Liver (tissue), 9 donors: ENCODE measurements around the gene RLN2. TPM values are rescaled to one million over a fixed set of nuclear protein-coding genes. Genes with fewer than 3 reads are reported as not detected.

ENCODE experiments used
- DNase-seq: peaks from one replicate; pipeline ENCODE4 v3.0.0-alpha.2; 2017; ENCODE audit warnings: low spot score
- H3K27ac ChIP-seq, 2 donors: one replicate each; pipeline ENCODE4 v1.7.0; 2013; ENCODE audit warnings: inconsistent platforms in 2 of 2, low read length in 2 of 2, control low read depth in 1 of 2, low read depth in 1 of 2, mild to moderate bottlenecking in 1 of 2
- H3K27me3 ChIP-seq, 4 donors: one replicate each; pipeline versions ENCODE4 v1.6.1 to v1.7.0; 2013; ENCODE audit warnings: low read length in 3 of 4, inconsistent platforms in 1 of 4, mild to moderate bottlenecking in 1 of 4, moderate library complexity in 1 of 4; ENCODE audit not compliant: control insufficient read depth in 4 of 4, insufficient read depth in 4 of 4
- H3K36me3 ChIP-seq, 4 donors: one replicate each; pipeline versions ENCODE4 v1.6.1 to v1.7.0; 2013; ENCODE audit warnings: low read length in 3 of 4, mild to moderate bottlenecking in 3 of 4, low read depth in 1 of 4, moderate library complexity in 1 of 4; ENCODE audit not compliant: control insufficient read depth in 4 of 4, insufficient read depth in 3 of 4
- H3K4me1 ChIP-seq, 4 donors: one replicate each; pipeline versions ENCODE4 v1.6.1 to v1.7.0; 2013; ENCODE audit warnings: low read length in 3 of 4, mild to moderate bottlenecking in 3 of 4, moderate library complexity in 1 of 4; ENCODE audit not compliant: control insufficient read depth in 4 of 4, insufficient read depth in 4 of 4
- H3K4me3 ChIP-seq, 3 donors: one replicate each; pipeline versions ENCODE4 v1.6.1 to v1.7.0; 2013; ENCODE audit warnings: low read length in 3 of 3, control low read depth in 1 of 3, low read depth in 1 of 3, mild to moderate bottlenecking in 1 of 3
- H3K9ac ChIP-seq, 2 donors: one replicate each; pipeline ENCODE4 v1.7.0; 2013; ENCODE audit warnings: low read length in 2 of 2, mild to moderate bottlenecking in 2 of 2, moderate library complexity in 2 of 2, control low read depth in 1 of 2, low read depth in 1 of 2
- H3K9me3 ChIP-seq, 4 donors: one replicate each; pipeline versions ENCODE4 v1.6.1 to v1.7.0; 2013; ENCODE audit warnings: low read length in 3 of 4; ENCODE audit not compliant: control insufficient read depth in 4 of 4
- ATF3 ChIP-seq: IDR thresholded peaks from 2 replicates; pipeline ENCODE4 v1.6.1; 2016; ENCODE audit warnings: antibody characterized with exemption
- CTCF ChIP-seq: fragments of 150-350 bp; IDR thresholded peaks from 2 replicates; pipeline ENCODE4 v1.5.1; 2017; ENCODE audit warnings: improper control_type of control experiment, low read depth, low read length; ENCODE audit not compliant: missing input control
- EGR1 ChIP-seq, 2 donors: IDR thresholded peaks; 2 replicates each; pipeline ENCODE4 v1.6.1; 2016 to 2018; ENCODE audit warnings: antibody characterized with exemption in 2 of 2, low read depth in 2 of 2
- FOXA1 ChIP-seq: IDR thresholded peaks from 2 replicates; pipeline ENCODE4 v1.6.1; 2016; ENCODE audit warnings: antibody characterized with exemption
- FOXA2 ChIP-seq: IDR thresholded peaks from 2 replicates; pipeline ENCODE4 v1.6.1; 2016; ENCODE audit warnings: antibody characterized with exemption
- GABPA ChIP-seq, 2 donors: IDR thresholded peaks in 1 of 2; conservative IDR thresholded peaks in 1 of 2; 2 replicates each; pipeline ENCODE4 v1.6.1; 2016; ENCODE audit warnings: antibody characterized with exemption in 2 of 2, mild to moderate bottlenecking in 1 of 2, moderate library complexity in 1 of 2
- HNF4A ChIP-seq, 2 donors: conservative IDR thresholded peaks; 2 replicates each; pipeline ENCODE4 v1.6.1; 2016; ENCODE audit warnings: antibody characterized with exemption in 2 of 2, mild to moderate bottlenecking in 2 of 2
- HNF4G ChIP-seq: IDR thresholded peaks from 2 replicates; pipeline ENCODE4 v1.6.1; 2016; ENCODE audit warnings: antibody characterized with exemption
- JUND ChIP-seq, 2 donors: IDR thresholded peaks; 2 replicates each; pipeline ENCODE4 v1.6.1; 2016; ENCODE audit warnings: antibody characterized with exemption in 2 of 2
- MAX ChIP-seq: IDR thresholded peaks from 2 replicates; pipeline ENCODE4 v1.6.1; 2016; ENCODE audit warnings: antibody characterized with exemption
- NR2F2 ChIP-seq: IDR thresholded peaks from 2 replicates; pipeline ENCODE4 v1.6.1; 2016; ENCODE audit warnings: antibody characterized with exemption
- RAD21 ChIP-seq, 2 donors: IDR thresholded peaks; 2 replicates each; pipeline ENCODE4 v1.6.1; 2016; ENCODE audit warnings: antibody characterized with exemption in 2 of 2, mild to moderate bottlenecking in 2 of 2
- REST ChIP-seq: IDR thresholded peaks from 2 replicates; pipeline ENCODE4 v1.6.1; 2016; ENCODE audit warnings: antibody characterized with exemption, mild to moderate bottlenecking
- RXRA ChIP-seq, 2 donors: IDR thresholded peaks; 2 replicates each; pipeline ENCODE4 v1.6.1; 2017 to 2018; ENCODE audit warnings: antibody characterized with exemption in 2 of 2, mild to moderate bottlenecking in 1 of 2
- SP1 ChIP-seq: IDR thresholded peaks from 2 replicates; pipeline ENCODE4 v1.6.1; 2018; ENCODE audit warnings: antibody characterized with exemption, mild to moderate bottlenecking
- TAF1 ChIP-seq: conservative IDR thresholded peaks from 2 replicates; pipeline ENCODE4 v1.6.1; 2016; ENCODE audit warnings: antibody characterized with exemption, mild to moderate bottlenecking
- YY1 ChIP-seq: IDR thresholded peaks from 2 replicates; pipeline ENCODE4 v1.6.1; 2016; ENCODE audit warnings: antibody characterized with exemption, mild to moderate bottlenecking
- ZBTB33 ChIP-seq: IDR thresholded peaks from 2 replicates; pipeline ENCODE4 v1.6.1; 2016; ENCODE audit warnings: antibody characterized with exemption
- WGBS: extraction: QIAGEN DNeasy Blood & Tissue Kit; methylation state at CpG from one replicate; pipeline ENCODE4 v1.1.7; 2013; 5-methylcytosine and 5-hydroxymethylcytosine counted together
- polyA plus RNA-seq, 2 donors: library from polyadenylated mRNA; stranded (reverse) in 1 of 2; unstranded in 1 of 2; fragments of 200-250 nt in 1 of 2; fragments of >200 nt in 1 of 2; fragmentation: Nextera tagmentation in 1 of 2; extraction: Ambion mirVana in 1 of 2; gene quantifications; one replicate each; pipeline versions ENCODE4 v1.2.1 to v1.2.3, GENCODE V29; 2013 to 2015
- total RNA-seq, 2 donors: library from RNA; depleted of rRNA; stranded (reverse); fragments of >200 nt; gene quantifications; one replicate each; pipeline ENCODE4 v1.2.3, GENCODE V29; 2014
- donor health status: healthy.
- donor health status: healthy.
- donor health status: healthy.
- donor health status: healthy.
- donor health status: healthy.

The RLN2 gene
- total and polyA plus RNA-seq, 4 donors = 0.33 TPM; not detected in 3

- no peak for TF ChIP-seq REST
- no peak for TF ChIP-seq HNF4G
- no peak for TF ChIP-seq SP1
- no peak for TF ChIP-seq TAF1
These were observed 12.4 kb downstream of the RLN2 start (continued) for GRCh38 chr9:5292141-5292540.

GRCh38 chr9:5288591-5288990 is 15.9 kb downstream of the RLN2 start:
- Histone ChIP-seq H3K4me1 (no peaks in the 10 kb centered on the region), H3K9ac (no peak overlapping the region), H3K27me3 (peaks cover 0 to 6% (median 2%) of the 10 kb centered on the region in 4 donors), H3K4me3 (no peak overlapping the region), H3K27ac (no peak overlapping the region), H3K36me3 (no peaks in the 10 kb centered on the region), H3K9me3 (no peaks in the 10 kb centered on the region)
- WGBS = 22% methylated on average over 1 of the region's 1 CpG
- TF ChIP-seq SP1 (no peak), RXRA (IDR thresholded peaks at IDR 0.05) (no peak), MAX (no peak), YY1 (no peak), RAD21 (IDR thresholded peaks at IDR 0.05) (no peak), ATF3 (no peak), FOXA1 (no peak), GABPA (IDR thresholded peaks at IDR 0.05 in 1 of 2, conservative IDR thresholded peaks at IDR 0.05 in 1 of 2) (no peak), ZBTB33 (no peak), HNF4A (conservative IDR thresholded peaks at IDR 0.05) (no peak), NR2F2 (no peak), HNF4G (no peak), REST (no peak), JUND (IDR thresholded peaks at IDR 0.05) (no peak), FOXA2 (no peak), EGR1 (IDR thresholded peaks at IDR 0.05; ENCODE audit: low read depth in 2 of 2) (no peak), TAF1 (no peak), CTCF (no peak)
- DNase-seq = no peak
